OCI-LY7 (cell line): ENCODE results near the gene CWC27.

Experiments
- CTCF ChIP-seq: fragments of 200-600 bp; sonication (generic); conservative IDR thresholded peaks from 2 replicates; pipeline ENCODE4 v1.5.1; 2014; ENCODE audit warnings: mild to moderate bottlenecking, antibody characterized with exemption, low read length, moderate library complexity, mixed read lengths
- EZH2phosphoT487 ChIP-seq: fragments of 200-600 bp; sonication (generic); IDR thresholded peaks from 2 replicates; pipeline ENCODE4 v1.6.1; 2018; ENCODE audit warnings: low read depth, borderline replicate concordance, mild to moderate bottlenecking, mixed run types, antibody characterized with exemption, low read length, moderate library complexity, mixed read lengths

DNA sequence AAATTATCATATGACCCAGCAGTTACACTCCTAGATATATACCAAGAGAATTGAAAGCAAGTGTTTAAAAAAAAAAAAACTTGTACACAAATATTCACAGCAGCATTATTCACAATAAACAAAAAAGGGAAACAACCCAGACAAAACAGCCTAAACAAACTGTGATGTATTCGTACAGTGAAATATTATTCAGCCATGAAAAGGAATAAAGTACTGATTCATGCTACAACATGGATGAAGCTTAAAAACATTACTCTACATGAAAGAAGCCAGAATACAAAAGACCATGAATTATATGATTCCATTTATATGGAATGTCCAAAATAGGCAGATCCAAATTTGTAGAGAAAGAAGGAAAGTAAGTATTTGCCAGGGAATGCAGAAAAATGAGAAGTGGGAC, 161.1 kb downstream of the CWC27 start:
- no peak for TF ChIP-seq CTCF
- no peak for TF ChIP-seq EZH2phosphoT487
